Subcutaneous abdominal adipose tissue (tissue), 5 donors: ENCODE results near the gene PCBP3.

Experiments
- H3K27ac ChIP-seq: one replicate; pipeline ENCODE4 v1.7.0; 2013; ENCODE audit warnings: low read depth, mild to moderate bottlenecking, inconsistent platforms, low read length, moderate library complexity
- H3K27me3 ChIP-seq, 5 donors: one replicate each; pipeline ENCODE4 v1.7.0; 2013; ENCODE audit warnings: low read length in 5 of 5, inconsistent platforms in 1 of 5; ENCODE audit not compliant: control insufficient read depth in 5 of 5, insufficient read depth in 4 of 5
- H3K36me3 ChIP-seq, 5 donors: one replicate each; pipeline ENCODE4 v1.7.0; 2013; ENCODE audit warnings: low read length in 5 of 5; ENCODE audit not compliant: control insufficient read depth in 5 of 5, insufficient read depth in 5 of 5
- H3K4me1 ChIP-seq, 5 donors: one replicate each; pipeline ENCODE4 v1.7.0; 2013; ENCODE audit warnings: low read length in 5 of 5, mild to moderate bottlenecking in 3 of 5, moderate library complexity in 1 of 5; ENCODE audit not compliant: control insufficient read depth in 5 of 5, insufficient read depth in 5 of 5
- H3K4me3 ChIP-seq, 5 donors: one replicate each; pipeline ENCODE4 v1.7.0; 2013; ENCODE audit warnings: low read length in 5 of 5, low read depth in 1 of 5
- H3K9ac ChIP-seq, 5 donors: one replicate each; pipeline ENCODE4 v1.7.0; 2013; ENCODE audit warnings: low read length in 5 of 5, mild to moderate bottlenecking in 4 of 5, moderate library complexity in 3 of 5
- H3K9me3 ChIP-seq, 5 donors: one replicate each; pipeline ENCODE4 v1.7.0; 2013; ENCODE audit warnings: low read length in 5 of 5; ENCODE audit not compliant: control insufficient read depth in 5 of 5
- donor health status: healthy.
- donor health status: healthy.
- donor health status: healthy.
- donor health status: healthy.
- donor health status: healthy.

The PCBP3 gene

DNA sequence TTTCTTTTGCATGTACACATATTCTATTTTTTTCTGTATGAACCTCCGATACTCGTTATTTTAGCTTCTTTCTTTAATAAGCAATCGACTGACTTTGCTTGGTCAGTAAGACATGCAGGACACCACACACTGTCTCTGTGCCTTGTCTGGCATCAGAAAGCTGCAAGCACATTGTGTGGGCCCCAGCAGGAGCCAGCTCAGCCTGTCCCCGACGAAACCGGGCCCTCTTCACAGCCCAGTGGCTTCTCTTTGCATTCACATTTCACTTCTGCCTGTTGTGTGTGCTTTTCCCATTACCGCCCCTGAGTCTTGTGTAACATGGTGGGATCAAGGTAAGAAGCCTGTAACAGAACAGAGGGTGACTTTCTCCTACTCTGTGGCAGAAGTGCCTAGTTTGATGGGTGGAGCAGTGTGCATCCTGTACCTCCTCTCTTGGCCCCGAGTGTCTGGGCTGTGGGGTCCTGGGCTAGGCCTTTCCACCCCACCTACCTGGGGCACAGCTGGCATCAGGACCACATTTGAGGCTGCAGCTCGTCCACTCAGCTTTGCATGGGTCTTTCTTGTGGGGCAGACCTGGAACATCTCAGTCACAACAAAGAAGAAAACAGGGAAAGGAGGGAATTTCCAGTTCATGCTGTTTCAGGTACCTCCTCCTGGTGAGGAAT is 219.2 kb downstream of the PCBP3 start:
- peaks cover 0 to 2% (median 0%) of the 10 kb centered on the region in 5 donors for H3K36me3 ChIP-seq
- H3K27ac ChIP-seq: no peak overlapping the region
- no peaks in the 10 kb centered on the region for H3K9me3 ChIP-seq
- H3K27me3 ChIP-seq: no peaks in the 10 kb centered on the region
- H3K4me1 ChIP-seq: no peaks in the 10 kb centered on the region
- H3K4me3 ChIP-seq: no peak overlapping the region
- H3K9ac ChIP-seq: no peak overlapping the region

DNA sequence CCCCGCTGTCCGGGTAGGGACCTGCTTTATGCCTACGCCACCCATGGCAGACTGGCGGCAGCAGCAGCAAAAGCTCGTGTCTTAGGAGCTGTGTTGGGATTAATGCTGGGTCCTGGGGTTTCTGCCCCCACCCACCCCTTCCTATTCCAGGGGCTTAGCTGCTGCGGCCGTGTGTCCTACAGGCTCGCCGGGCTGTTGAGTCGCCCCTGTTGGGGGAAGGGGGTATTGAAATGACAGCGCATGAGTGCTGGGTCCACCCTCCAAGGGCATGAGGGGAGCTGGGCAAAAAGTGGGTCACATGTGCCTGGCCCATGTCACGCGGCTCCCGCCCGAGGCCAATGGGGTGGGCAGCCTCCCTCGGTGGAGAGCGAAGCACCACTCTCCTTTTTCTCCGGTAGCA is 219.7 kb downstream of the PCBP3 start:
- H3K9me3 ChIP-seq: no peaks in the 10 kb centered on the region
- no peak overlapping the region for H3K4me3 ChIP-seq
- no peak overlapping the region for H3K9ac ChIP-seq
- no peak overlapping the region for H3K27ac ChIP-seq
- no peaks in the 10 kb centered on the region for H3K4me1 ChIP-seq
- H3K27me3 ChIP-seq: no peaks in the 10 kb centered on the region
- H3K36me3 ChIP-seq: peaks cover 0 to 2% (median 0%) of the 10 kb centered on the region in 5 donors

DNA sequence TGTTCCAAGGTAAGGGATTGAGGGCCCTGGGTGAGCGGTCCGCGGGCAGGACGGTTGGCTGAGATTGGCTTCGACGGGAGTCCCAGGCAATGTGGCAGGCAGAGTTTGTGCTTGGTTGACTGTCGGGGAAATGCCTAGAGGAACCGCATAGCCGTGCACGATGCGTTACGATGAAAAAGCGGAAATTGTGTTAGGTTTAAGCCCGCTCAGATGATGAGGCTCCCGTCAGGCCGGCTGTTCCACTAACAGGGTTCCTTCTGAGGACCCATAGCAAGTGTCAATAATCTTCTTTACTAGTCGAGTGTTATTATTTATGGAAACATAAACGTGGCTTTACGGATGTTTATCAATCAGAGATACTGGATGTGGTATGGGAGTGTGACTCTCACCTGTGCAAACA is 220.2 kb downstream of the PCBP3 start:
- Histone ChIP-seq H3K9me3 (no peaks in the 10 kb centered on the region), H3K27ac (no peak overlapping the region), H3K27me3 (no peaks in the 10 kb centered on the region), H3K36me3 (peaks cover 0 to 2% (median 0%) of the 10 kb centered on the region in 5 donors), H3K4me3 (no peak overlapping the region), H3K9ac (no peak overlapping the region), H3K4me1 (no peaks in the 10 kb centered on the region)

DNA sequence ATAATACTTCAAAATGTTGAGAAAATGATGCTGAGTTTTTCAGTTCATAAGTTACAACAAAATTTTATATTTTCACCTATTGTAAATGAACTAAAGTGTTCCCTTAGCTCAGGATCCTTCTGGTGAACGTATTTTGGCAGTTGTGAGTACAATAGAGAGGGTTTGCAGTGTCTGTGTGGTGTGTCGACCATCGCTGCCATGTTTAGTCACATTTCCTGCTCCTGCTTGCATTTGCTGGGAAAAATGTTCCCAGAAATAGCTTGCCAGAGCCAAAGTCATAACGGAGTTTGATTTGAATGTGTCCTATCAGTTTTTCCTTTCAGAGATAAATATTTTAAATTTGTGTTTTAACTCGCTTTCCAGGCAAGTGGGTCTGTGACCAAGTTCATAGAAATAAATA is 220.9 kb downstream of the PCBP3 start:
- no peaks in the 10 kb centered on the region for H3K27me3 ChIP-seq
- H3K27ac ChIP-seq: no peak overlapping the region
- no peaks in the 10 kb centered on the region for H3K9me3 ChIP-seq
- peaks cover 0 to 2% (median 0%) of the 10 kb centered on the region in 5 donors for H3K36me3 ChIP-seq
- H3K4me1 ChIP-seq: no peaks in the 10 kb centered on the region
- H3K4me3 ChIP-seq: no peak overlapping the region
- H3K9ac ChIP-seq: no peak overlapping the region

DNA sequence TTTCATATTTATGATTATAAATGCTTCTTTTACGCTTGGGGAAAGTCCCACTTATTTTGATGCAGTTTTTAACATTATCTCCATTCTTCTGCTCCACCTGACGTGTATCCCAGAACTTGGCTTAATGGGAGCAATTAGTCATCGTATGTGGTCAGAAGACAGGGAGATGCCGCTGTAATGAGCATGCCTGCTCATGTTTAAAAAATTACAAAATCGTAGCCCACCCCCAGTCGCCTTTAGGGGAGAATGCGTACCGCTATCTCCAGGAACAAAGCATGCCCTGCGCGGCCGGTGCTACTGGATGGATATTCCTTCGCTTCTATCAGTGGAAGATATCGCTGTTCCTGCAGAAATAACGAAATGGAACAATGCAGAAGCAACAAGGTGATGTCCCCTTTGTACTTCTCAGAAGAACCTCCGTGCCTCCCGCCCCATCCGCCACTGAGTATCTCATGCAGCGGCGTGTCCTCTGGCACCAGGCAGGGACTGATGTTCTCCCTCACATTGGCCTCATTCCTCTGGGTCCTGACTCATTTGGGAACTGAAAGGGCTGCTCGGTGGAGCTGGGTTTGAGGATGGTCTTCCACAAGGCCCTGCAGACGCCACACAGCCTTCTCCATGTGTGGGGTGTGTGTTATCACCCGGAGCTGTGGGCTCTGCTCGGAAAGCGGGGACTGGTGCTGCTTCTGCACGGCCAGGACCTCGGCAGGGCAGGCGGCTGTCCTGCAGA is 221.7 kb downstream of the PCBP3 start:
- H3K36me3 ChIP-seq: peaks cover 0 to 2% (median 0%) of the 10 kb centered on the region in 5 donors
- no peak overlapping the region for H3K9ac ChIP-seq
- no peaks in the 10 kb centered on the region for H3K9me3 ChIP-seq
- no peaks in the 10 kb centered on the region for H3K27me3 ChIP-seq
- H3K4me1 ChIP-seq: no peaks in the 10 kb centered on the region
- no peak overlapping the region for H3K27ac ChIP-seq
- H3K4me3 ChIP-seq: no peak overlapping the region

DNA sequence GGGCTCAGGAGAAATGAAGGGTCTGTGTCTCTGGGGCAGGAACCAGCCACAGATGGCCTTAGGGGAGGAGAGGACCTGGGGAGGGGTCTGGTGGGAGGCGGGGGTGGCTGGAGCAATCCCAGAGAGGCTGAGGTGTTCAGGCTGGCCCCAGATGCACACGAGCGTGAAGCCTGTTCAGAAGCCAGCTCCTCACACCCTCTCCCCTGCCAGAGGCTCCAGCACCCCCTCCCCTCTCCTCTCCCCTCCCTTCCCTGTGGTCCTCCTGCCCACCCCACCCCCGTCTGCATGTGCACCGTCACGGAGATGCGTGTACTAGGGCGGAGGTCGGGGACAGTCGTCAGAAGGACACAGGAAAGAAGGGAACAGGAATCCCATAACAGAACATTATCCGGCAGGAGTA is 223.0 kb downstream of the PCBP3 start:
- no peak overlapping the region for H3K9ac ChIP-seq
- H3K4me3 ChIP-seq: no peak overlapping the region
- peaks cover 0 to 2% (median 0%) of the 10 kb centered on the region in 5 donors for H3K27me3 ChIP-seq
- H3K36me3 ChIP-seq: no peaks in the 10 kb centered on the region
- H3K4me1 ChIP-seq: no peaks in the 10 kb centered on the region
- H3K9me3 ChIP-seq: no peaks in the 10 kb centered on the region
- no peak overlapping the region for H3K27ac ChIP-seq

DNA sequence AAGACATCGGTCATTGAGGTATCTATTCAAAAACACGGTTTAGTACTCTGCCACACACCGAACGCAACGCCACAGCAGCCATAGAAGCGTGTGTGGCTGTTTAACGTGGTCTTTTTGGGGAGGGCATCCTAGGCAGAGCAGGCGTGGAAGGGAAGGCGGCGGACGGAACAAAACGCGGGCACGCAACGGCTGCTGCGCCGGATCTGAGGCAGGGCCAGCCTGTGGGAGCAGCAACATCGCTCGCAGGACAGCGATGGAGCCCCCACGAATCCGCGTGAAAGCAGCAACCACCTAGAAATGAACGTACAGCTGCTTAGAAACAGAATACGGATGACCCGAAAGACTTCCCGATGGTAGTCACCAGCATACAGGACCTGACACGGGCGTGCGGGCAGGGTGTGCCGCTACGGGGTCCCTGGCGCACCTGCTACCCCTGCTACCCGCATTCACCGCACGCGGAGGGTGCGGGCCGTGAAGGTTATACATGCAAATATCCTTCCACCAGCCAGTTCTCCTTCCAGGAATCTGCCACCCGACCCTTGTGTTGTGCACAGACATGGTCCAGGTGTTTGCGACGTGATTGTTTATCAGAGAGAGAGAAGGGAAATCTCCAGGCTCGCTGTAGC is 223.6 kb downstream of the PCBP3 start:
- Histone ChIP-seq H3K27me3 (peaks cover 0 to 2% (median 2%) of the 10 kb centered on the region in 5 donors), H3K9ac (no peak overlapping the region), H3K36me3 (no peaks in the 10 kb centered on the region), H3K4me3 (no peak overlapping the region), H3K9me3 (no peaks in the 10 kb centered on the region), H3K4me1 (no peaks in the 10 kb centered on the region), H3K27ac (no peak overlapping the region)

DNA sequence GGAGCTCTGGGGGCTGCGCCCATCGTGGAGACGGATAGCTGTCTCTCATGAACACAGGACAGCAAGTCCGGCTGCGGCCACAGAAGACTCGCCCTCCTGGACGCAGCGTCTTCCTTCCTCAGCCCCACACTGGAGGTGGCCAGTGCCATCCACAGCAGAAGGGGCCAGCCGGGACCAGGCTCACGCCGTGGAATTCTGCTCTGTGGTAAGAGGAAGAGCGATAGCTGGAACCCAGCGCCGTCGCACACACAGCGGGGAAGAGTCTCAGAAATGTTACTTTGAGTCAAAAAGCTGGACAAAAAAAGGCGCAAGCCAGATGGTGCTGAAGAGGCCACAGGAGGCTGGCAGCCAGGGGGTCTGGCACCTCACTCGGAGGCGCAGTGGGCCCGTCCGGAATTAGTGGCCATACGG is 224.2 kb downstream of the PCBP3 start:
- no peak overlapping the region for H3K27ac ChIP-seq
- no peaks in the 10 kb centered on the region for H3K4me1 ChIP-seq
- H3K9ac ChIP-seq: no peak overlapping the region
- H3K27me3 ChIP-seq: peaks cover 0 to 2% (median 2%) of the 10 kb centered on the region in 5 donors
- H3K4me3 ChIP-seq: no peak overlapping the region
- no peaks in the 10 kb centered on the region for H3K36me3 ChIP-seq
- no peaks in the 10 kb centered on the region for H3K9me3 ChIP-seq

DNA sequence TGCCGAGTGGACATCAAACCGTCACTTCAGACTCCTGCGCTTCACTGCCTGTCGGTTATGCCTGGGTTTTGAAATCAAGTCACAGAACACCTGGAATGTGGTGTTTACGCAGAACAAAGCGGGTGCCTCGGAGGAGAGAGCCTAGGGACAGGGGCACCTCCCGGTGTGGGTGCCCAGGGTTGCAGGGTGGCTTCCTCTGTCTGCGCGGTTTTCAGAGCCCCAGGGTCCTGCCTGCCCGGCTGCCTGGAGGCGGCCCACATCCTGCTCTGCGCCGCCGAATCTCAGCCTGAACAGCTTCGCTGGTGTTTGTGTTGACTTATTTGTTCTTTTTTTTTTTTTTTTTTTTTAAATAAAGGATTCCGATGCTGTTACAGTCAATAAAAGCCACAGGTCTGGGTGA is 224.6 kb downstream of the PCBP3 start:
- H3K4me3 ChIP-seq: no peak overlapping the region
- H3K9me3 ChIP-seq: no peaks in the 10 kb centered on the region
- no peaks in the 10 kb centered on the region for H3K36me3 ChIP-seq
- no peaks in the 10 kb centered on the region for H3K4me1 ChIP-seq
- H3K9ac ChIP-seq: no peak overlapping the region
- H3K27ac ChIP-seq: no peak overlapping the region
- peaks cover 0 to 2% (median 2%) of the 10 kb centered on the region in 5 donors for H3K27me3 ChIP-seq

DNA sequence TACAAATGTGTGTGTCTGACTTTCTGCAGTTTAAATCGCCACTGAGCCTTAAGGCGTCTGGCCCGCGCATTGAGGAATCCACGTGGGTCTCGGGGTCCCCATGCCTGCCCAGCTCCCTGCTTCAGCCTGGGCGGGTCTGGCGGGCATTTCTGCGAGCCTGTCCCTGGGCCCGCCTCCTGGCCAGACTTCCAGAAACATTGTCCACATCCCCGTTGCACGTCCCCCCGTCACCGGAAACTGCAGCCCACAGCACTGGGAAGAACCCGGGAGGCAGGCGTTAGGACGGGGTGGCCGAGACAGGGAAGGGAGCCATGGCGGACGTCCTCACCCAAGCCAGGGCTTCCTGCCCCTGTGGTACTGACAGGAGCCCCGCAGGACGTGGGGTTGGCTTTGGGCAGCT is 225.0 kb downstream of the PCBP3 start:
- Histone ChIP-seq H3K9ac (no peak overlapping the region), H3K4me3 (no peak overlapping the region), H3K36me3 (no peaks in the 10 kb centered on the region), H3K27ac (no peak overlapping the region), H3K4me1 (no peaks in the 10 kb centered on the region), H3K27me3 (peaks cover 0 to 2% (median 2%) of the 10 kb centered on the region in 5 donors), H3K9me3 (no peaks in the 10 kb centered on the region)
